Daoy (cell line): ENCODE measurements around the gene HMSD. TPM values are rescaled to one million over a fixed set of nuclear protein-coding genes. Genes with fewer than 3 reads are reported as not detected.

Experiments used
- DNase-seq: peaks from one replicate; pipeline ENCODE4 v3.0.0-alpha.2; 2015; ENCODE audit warnings: low read depth
- total RNA-seq: library from RNA; depleted of rRNA; stranded (reverse); fragments of >200 nt; shearing (Covaris generic); gene quantifications from 2 replicates; pipeline ENCODE4 v1.2.3, GENCODE V29; 2014

HMSD gene
- total RNA-seq, 1 experiment from 2014 or later = 0.06 TPM

GRCh38 chr18:63956755-63957154 lies 7.7 kb downstream of the HMSD start:
- DNase-seq = no peak

- DNase-seq = no peak
These were observed 11.8 kb downstream of the HMSD start for GRCh38 chr18:63960891-63961290.

GRCh38 chr18:63961435-63961980 lies 12.4 kb downstream of the HMSD start:
- DNase-seq = no peak

GRCh38 chr18:63962137-63962536 lies 13.0 kb downstream of the HMSD start:
- DNase-seq = no peak

DNA sequence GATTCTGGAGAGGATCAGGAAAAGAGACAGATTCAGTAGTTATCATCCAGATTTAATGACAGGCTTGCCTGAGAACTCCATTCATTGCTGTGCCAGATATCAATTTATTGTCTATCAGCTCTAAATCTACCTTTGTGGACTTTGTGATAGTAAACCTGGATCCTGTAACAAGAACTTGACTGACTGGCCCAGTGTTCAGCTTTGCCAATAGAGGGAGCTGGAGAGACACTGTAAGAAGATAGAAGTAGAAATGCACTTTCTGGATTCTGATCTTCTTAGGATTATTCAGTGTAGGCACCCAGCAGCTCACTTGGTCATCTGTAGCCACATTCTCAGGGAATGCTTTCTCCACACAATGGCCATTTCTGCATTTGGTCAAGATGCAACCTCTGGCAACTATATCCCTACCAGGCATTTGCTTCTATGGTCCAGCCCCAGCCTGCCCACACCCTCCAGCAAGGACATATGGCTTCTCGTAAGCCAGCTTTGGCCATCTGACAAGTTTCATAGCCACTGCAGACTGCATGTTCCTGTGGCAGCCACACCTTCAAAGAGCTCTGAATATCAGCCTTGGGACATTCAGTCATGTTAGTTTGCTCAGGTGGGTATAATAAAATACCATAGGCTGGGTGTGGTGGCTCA lies 14.6 kb downstream of the HMSD start:
- peak; percentile 44 for DNase-seq

GRCh38 chr18:63964908-63965307 lies 15.8 kb downstream of the HMSD start:
- DNase-seq = no peak

- no peak for DNase-seq
These were observed 16.7 kb downstream of the HMSD start for GRCh38 chr18:63965716-63966330.

GRCh38 chr18:63969942-63970808 lies 21.1 kb downstream of the HMSD start, which contains the start of gene SERPINB8:
Gene SERPINB8, plus strand, starts transcription at chr18:63970081. Its CDS starts 8,228 bp downstream, at chr18:63978309.
- peak; percentile 96 for DNase-seq

DNA sequence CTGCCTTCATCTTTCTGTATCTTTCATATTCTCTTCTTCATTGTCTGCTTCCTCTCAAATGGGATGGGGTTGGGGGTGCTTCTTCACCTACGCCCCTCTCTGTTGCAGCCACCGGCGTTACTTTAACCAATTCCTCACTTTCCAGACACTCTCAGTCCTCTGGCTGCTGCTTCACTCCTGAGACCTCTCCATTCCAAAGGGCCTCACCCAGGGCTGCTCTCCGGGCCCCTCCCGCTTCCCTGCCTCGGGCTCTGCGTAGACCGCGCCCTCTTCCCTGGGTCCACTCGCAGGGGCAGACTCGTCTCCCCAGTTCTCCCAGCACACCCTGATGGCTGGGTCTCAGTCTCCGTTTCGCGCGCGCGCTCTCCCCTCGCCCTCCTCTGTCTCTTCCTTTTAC lies 21.7 kb downstream of the HMSD start:
- peak; percentile 58 for DNase-seq

GRCh38 chr18:63971320-63972001 lies 22.4 kb downstream of the HMSD start:
- peak; percentile 11 for DNase-seq

- DNase-seq = no peak
These were observed 22.9 kb downstream of the HMSD start for GRCh38 chr18:63972002-63972376.

DNA sequence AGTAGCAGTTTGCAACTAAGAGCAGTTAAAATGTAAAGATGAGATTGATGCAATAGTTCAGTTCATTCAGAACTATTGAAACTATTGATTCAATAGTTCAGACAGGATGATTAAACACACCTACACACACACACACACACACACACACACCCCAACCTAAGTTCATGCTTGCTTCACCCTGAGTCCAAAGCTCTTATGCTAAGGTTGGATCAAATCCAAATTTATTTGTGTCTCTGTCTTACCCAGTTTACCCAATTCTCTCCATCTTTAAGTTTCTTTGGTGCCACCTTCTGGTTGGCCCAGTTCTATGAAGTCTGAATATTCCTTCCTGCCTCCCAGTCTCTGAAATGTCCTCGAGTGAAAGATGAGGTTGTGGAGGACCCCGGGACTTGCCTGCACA lies 25.9 kb downstream of the HMSD start:
- peak; percentile 4 for DNase-seq

- DNase-seq = no peak
These were observed 26.5 kb downstream of the HMSD start for GRCh38 chr18:63975628-63976027.

DNA sequence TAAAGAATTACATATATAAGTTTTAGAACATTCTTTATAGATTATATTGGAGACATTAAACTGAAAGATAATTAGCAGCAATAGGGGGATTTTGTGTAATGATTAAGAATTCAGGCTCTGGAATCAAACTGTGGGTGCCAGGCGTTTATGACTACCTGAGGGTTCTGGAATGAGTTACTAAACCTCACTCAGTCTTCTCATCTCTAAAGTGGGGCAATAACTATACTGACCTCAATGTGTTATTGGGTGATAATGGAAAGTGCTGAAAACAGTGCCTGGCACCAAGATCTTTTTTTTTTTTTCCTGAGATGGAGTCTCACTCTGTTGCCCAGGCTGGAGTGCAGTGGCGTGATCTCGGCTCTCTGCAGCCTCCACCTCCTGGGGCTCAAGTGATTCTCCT lies 27.9 kb downstream of the HMSD start:
- no peak for DNase-seq

DNA sequence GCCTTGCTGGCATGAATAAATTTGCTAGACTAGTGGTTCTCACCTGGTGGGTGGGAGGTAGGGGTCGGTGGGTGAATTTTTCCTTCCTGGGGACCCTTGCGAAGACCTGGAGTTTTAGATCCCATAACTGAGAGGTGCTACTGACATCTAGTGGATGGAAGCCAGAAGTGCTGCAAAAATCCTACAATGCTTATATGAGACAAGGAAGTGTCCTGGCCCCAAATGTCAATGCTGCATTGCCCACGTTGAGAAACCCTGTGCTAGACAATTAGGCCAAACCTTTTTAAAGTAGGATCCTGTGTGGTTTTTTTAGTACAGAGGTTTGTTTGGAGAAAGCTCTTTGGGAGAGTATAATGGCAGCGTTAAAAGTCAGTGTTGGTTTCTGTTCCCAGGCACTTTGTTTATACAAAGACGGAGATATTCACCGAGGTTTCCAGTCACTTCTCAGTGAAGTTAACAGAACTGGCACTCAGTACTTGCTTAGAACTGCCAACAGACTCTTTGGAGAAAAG lies 30.4 kb downstream of the HMSD start:
- DNase-seq = peak; percentile 38

GRCh38 chr18:63980027-63980426 lies 30.9 kb downstream of the HMSD start:
- no peak for DNase-seq

- DNase-seq = no peak
These were observed 31.9 kb downstream of the HMSD start for GRCh38 chr18:63980896-63981460.

DNA sequence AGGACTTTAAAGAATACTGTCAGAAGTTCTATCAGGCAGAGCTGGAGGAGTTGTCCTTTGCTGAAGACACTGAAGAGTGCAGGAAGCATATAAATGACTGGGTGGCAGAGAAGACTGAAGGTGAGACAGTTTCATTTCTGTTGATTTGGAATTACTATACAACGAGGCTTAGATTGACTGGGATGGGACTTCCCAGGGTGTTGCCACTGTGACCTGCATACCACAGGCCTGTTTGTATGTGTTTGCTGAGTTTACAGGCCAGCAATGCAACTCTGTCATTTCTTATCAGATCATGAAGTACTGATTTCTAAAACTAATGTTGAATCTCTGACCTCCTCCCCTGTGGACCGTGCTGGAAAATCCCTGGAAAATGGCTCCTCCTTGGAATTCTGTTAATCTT lies 32.6 kb downstream of the HMSD start:
- no peak for DNase-seq

GRCh38 chr18:63982361-63982760 lies 33.3 kb downstream of the HMSD start:
- DNase-seq = no peak

- DNase-seq = no peak
These were observed 37.8 kb downstream of the HMSD start for GRCh38 chr18:63986885-63987284.

DNA sequence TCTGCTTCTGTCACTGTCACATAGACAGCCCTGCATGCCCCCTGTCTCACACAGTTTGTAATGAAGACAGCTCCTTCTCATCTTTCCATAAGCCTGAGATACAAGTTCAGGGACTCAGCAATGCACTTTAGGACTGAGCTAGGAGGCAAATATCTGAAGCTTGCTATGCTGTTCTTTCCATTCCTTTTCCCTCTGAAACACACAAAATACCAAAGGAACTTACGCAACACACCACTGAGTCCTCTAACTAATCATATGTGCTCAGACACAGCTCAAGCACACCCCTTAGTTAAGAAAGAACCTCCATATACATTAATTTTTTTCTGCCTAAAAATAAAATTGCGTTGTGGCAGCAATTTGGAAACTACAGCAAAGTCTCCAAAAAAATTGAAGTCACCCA lies 38.6 kb downstream of the HMSD start:
- DNase-seq = no peak
